Colonic mucosa (tissue), 4 donors: Measurements from ENCODE around the gene AP2A1. TPM values are rescaled to one million over a fixed set of nuclear protein-coding genes. Genes with fewer than 3 reads are reported as not detected.

Experiments
- DNase-seq: peaks from one replicate; pipeline ENCODE4 v3.0.0-alpha.2; 2020
- H3K27ac ChIP-seq: fragments of 200-600 bp; one replicate; pipeline ENCODE4 v1.8.0; 2021
- H3K27me3 ChIP-seq: fragments of 200-600 bp; one replicate; pipeline ENCODE4 v1.8.0; 2021
- H3K36me3 ChIP-seq: fragments of 200-600 bp; one replicate; pipeline ENCODE4 v1.8.0; 2021
- H3K4me1 ChIP-seq: fragments of 200-600 bp; one replicate; pipeline ENCODE4 v1.8.0; 2021; ENCODE audit warnings: mild to moderate bottlenecking
- H3K4me3 ChIP-seq: fragments of 200-600 bp; one replicate; pipeline ENCODE4 v1.8.0; 2021
- H3K9ac ChIP-seq, 2 donors: one replicate each; pipeline ENCODE4 v1.7.0; 2013; ENCODE audit warnings: control low read depth in 2 of 2, low read depth in 2 of 2, low read length in 2 of 2
- H3K9me3 ChIP-seq: fragments of 200-600 bp; one replicate; pipeline ENCODE4 v1.8.0; 2021
- CTCF ChIP-seq: fragments of 200-600 bp; IDR thresholded peaks from one replicate; pipeline ENCODE4 v1.8.0; 2022; ENCODE audit warnings: antibody characterized with exemption, mild to moderate bottlenecking
- intact Hi-C: fragments of 100-400 bp; cut with DNase I; formaldehyde crosslinking; loops from one replicate; pipeline ENCODE4 v1.14.1; 2022
- total RNA-seq, 2 donors: library from RNA; stranded (reverse); fragmentation: NEBNext Ultra II Directional in 1 of 2; extraction: Animal tissue kit (Norgen Biotek cat#: 25700) in 1 of 2; gene quantifications; one replicate each; pipeline ENCODE4 v1.2.1, GENCODE V29; 2021
- donor health status: healthy.
- donor health status: DM: no; HTN: no; CAD: no.
- donor health status: DM: no; HTN: no; CAD: no.

Gene AP2A1
- total RNA-seq, 2 donors from 2014 or later: 80.0 to 92.1 TPM

- no peaks in the 10 kb centered on the region for H3K36me3 ChIP-seq
- H3K4me1 ChIP-seq: no peaks in the 10 kb centered on the region
- peak overlapping the region; percentile 52 for H3K27ac ChIP-seq
- no peaks in the 10 kb centered on the region for H3K9me3 ChIP-seq
- H3K9ac ChIP-seq: peak overlapping the region; percentile 67 to 87
- intact Hi-C loops: no loop called here
- H3K4me3 ChIP-seq: peak overlapping the region; percentile 78
- TF ChIP-seq CTCF: no peak
- no peaks in the 10 kb centered on the region for H3K27me3 ChIP-seq
- peak; percentile 67 for DNase-seq
These were observed 42.5 kb downstream of the AP2A1 start for GRCh38 chr19:49809160-49809940.

- Histone ChIP-seq H3K27ac (peak overlapping the region; percentile 52), H3K36me3 (no peaks in the 10 kb centered on the region), H3K9me3 (no peaks in the 10 kb centered on the region), H3K4me1 (no peaks in the 10 kb centered on the region), H3K9ac (peak overlapping the region; percentile 5 to 67), H3K27me3 (no peaks in the 10 kb centered on the region), H3K4me3 (no peak overlapping the region)
- no peak for DNase-seq
- TF ChIP-seq CTCF: no peak
- intact Hi-C loops: loop anchor here (10.0 kb wide), 1 partner anchor 55 kb away; the partner anchor contains the start of gene PNKP
These were observed 43.2 kb downstream of the AP2A1 start for GRCh38 chr19:49809941-49810389.

- DNase-seq: no peak
- H3K27ac ChIP-seq: no peak overlapping the region
- no peak for TF ChIP-seq CTCF
- intact Hi-C loops: loop anchor here (10.0 kb wide), 1 partner anchor 53 kb away; the partner anchor contains the start of gene PNKP
- H3K4me1 ChIP-seq: no peaks in the 10 kb centered on the region
- H3K27me3 ChIP-seq: no peaks in the 10 kb centered on the region
- no peaks in the 10 kb centered on the region for H3K9me3 ChIP-seq
- no peak overlapping the region for H3K9ac ChIP-seq
- H3K4me3 ChIP-seq: no peak overlapping the region
- H3K36me3 ChIP-seq: no peaks in the 10 kb centered on the region
These were observed 44.5 kb downstream of the AP2A1 start for GRCh38 chr19:49811328-49811727.

- no peaks in the 10 kb centered on the region for H3K36me3 ChIP-seq
- H3K9me3 ChIP-seq: no peaks in the 10 kb centered on the region
- DNase-seq: no peak
- peak overlapping the region; percentile 76 for H3K27ac ChIP-seq
- H3K4me3 ChIP-seq: peak overlapping the region; percentile 63
- TF ChIP-seq CTCF: no peak
- H3K4me1 ChIP-seq: no peaks in the 10 kb centered on the region
- H3K27me3 ChIP-seq: no peaks in the 10 kb centered on the region
- intact Hi-C loops: loop anchor here (10.0 kb wide), 1 partner anchor 52 kb away; the partner anchor contains the start of gene PNKP
- peak overlapping the region; percentile 45 to 79 for H3K9ac ChIP-seq
These were observed 45.7 kb downstream of the AP2A1 start for GRCh38 chr19:49812452-49812996.

GRCh38 chr19:49812997-49813861 lies 46.4 kb downstream of the AP2A1 start, which contains the start of gene FUZ:
TSS of gene FUZ (minus strand) at chr19:49813292. CDS start at chr19:49813106, 186 bp downstream.
- peak; percentile 97 for DNase-seq
- Histone ChIP-seq H3K27me3 (no peaks in the 10 kb centered on the region), H3K4me3 (peak within 1 kb of the TSS; percentile 63), H3K27ac (peak within 1 kb of the TSS; percentile 76), H3K9ac (peak within 1 kb of the TSS; percentile 45 to 79), H3K9me3 (no peaks in the 10 kb centered on the region), H3K36me3 (no peaks in the 10 kb centered on the region), H3K4me1 (no peaks in the 10 kb centered on the region)
- TF ChIP-seq CTCF: no peak
- intact Hi-C loops: loop anchor here (10.0 kb wide), 1 partner anchor 52 kb away; the partner anchor contains the start of gene PNKP
